SK-N-SH (cell line): Measurements from ENCODE around the gene PCED1A. TPM values are rescaled to one million over a fixed set of nuclear protein-coding genes. Genes with fewer than 3 reads are reported as not detected.

ENCODE experiments used
- CTCF ChIA-PET: fragments of 300-600, 350-600 bp; formaldehyde crosslinking; extraction: SDS; loops from one replicate; lab custom pipeline; 2021; lab: Yijun Ruan, JAX
- POLR2A ChIA-PET: fragments of 350-600 bp; sonication (Branson Sonifier 250); formaldehyde crosslinking; extraction: SDS; loops from one replicate; lab custom pipeline; 2020; ENCODE audit warnings: antibody characterized with exemption, inconsistent platforms; lab: Yijun Ruan, JAX
- DNase-seq: peaks from one replicate; pipeline ENCODE4 v3.0.0; 2012
- H2AFZ ChIP-seq: fragments of 200-600 bp; sonication (generic); 2 replicates; pipeline ENCODE4 v1.8.1; 2016; ENCODE audit warnings: antibody characterized with exemption, mild to moderate bottlenecking, low read depth
- H3F3A ChIP-seq: fragments of 200-600 bp; sonication (generic); replicated peaks from 2 replicates; pipeline ENCODE3; 2016; ENCODE audit warnings: antibody characterized with exemption, mild to moderate bottlenecking; ENCODE audit not compliant: insufficient read depth
- H3K27ac ChIP-seq, 2 experiments: fragments of 200-500 bp in 1 of 2; fragments of 200-600 bp in 1 of 2; sonication (Bioruptor generic) in 1 of 2; sonication (generic), shearing (Covaris generic) in 1 of 2; 2 replicates each; pipeline versions ENCODE4 v1.5.1 to v1.6.1; 2014 to 2016; ENCODE audit warnings: low read depth in 2 of 2, inconsistent platforms in 1 of 2, low read length in 1 of 2, mild to moderate bottlenecking in 1 of 2, mixed read lengths in 1 of 2
- H3K27me3 ChIP-seq: fragments of 200-600 bp; sonication (generic), shearing (Covaris generic); 2 replicates; pipeline ENCODE4 v1.6.1; 2016; ENCODE audit warnings: mixed run types; ENCODE audit not compliant: insufficient read depth
- H3K36me3 ChIP-seq, 2 experiments: fragments of 200-500 bp in 1 of 2; fragments of 200-600 bp in 1 of 2; sonication (Bioruptor generic) in 1 of 2; sonication (generic) in 1 of 2; replicated peaks in 1 of 2; 2 replicates each; pipeline versions ENCODE3 to v1.5.1; 2014 to 2016; ENCODE audit warnings: low read length in 1 of 2, mild to moderate bottlenecking in 1 of 2; ENCODE audit not compliant: insufficient read depth in 2 of 2, control insufficient read depth in 1 of 2
- H3K4me1 ChIP-seq, 2 experiments: fragments of 200-500 bp in 1 of 2; fragments of 200-600 bp in 1 of 2; sonication (Bioruptor generic) in 1 of 2; sonication (generic), shearing (Covaris generic) in 1 of 2; 2 replicates each; pipeline versions ENCODE4 v1.5.1 to v1.6.1; 2014 to 2016; ENCODE audit warnings: low read depth in 1 of 2, low read length in 1 of 2, mixed run types in 1 of 2; ENCODE audit not compliant: insufficient read depth in 2 of 2, control insufficient read depth in 1 of 2
- H3K4me2 ChIP-seq: fragments of 200-600 bp; sonication (generic), shearing (Covaris generic); 2 replicates; pipeline ENCODE4 v1.6.1; 2017; ENCODE audit warnings: mixed run types
- H3K4me3 ChIP-seq, 2 experiments: fragments of 200-500 bp in 1 of 2; fragments of 200-600 bp in 1 of 2; sonication (Bioruptor generic) in 1 of 2; sonication (generic), shearing (Covaris generic) in 1 of 2; 2 replicates each; pipeline versions ENCODE4 v1.5.1 to v1.8.1; 2014 to 2016; ENCODE audit warnings: low read depth in 2 of 2, inconsistent platforms in 1 of 2, low read length in 1 of 2, mild to moderate bottlenecking in 1 of 2, mixed read lengths in 1 of 2, moderate library complexity in 1 of 2
- H3K79me2 ChIP-seq: fragments of 200-600 bp; sonication (generic); 2 replicates; pipeline ENCODE4 v1.8.1; 2017; ENCODE audit warnings: mild to moderate bottlenecking; ENCODE audit not compliant: insufficient read depth
- H3K9ac ChIP-seq: fragments of 200-600 bp; sonication (generic); 2 replicates; pipeline ENCODE4 v1.6.1; 2017; ENCODE audit warnings: mixed run types
- H3K9me2 ChIP-seq: fragments of 200-600 bp; sonication (generic); 2 replicates; pipeline ENCODE4 v1.6.1; 2017; ENCODE audit warnings: mixed run types
- H3K9me3 ChIP-seq: fragments of 200-600 bp; sonication (generic); 2 replicates; pipeline ENCODE4 v1.6.1; 2017; ENCODE audit warnings: mixed run types, mild to moderate bottlenecking, moderate library complexity
- H4K20me1 ChIP-seq: fragments of 200-600 bp; sonication (generic); 2 replicates; pipeline ENCODE4 v1.6.1; 2017; ENCODE audit warnings: mild to moderate bottlenecking, mixed run types; ENCODE audit not compliant: insufficient read depth
- CTCF ChIP-seq: fragments of 200-600 bp; sonication (generic); IDR thresholded peaks from 2 replicates; pipeline ENCODE4 v1.6.1; 2017; ENCODE audit warnings: antibody characterized with exemption, mild to moderate bottlenecking, moderate library complexity
- EZH2phosphoT487 ChIP-seq: fragments of 200-600 bp; sonication (generic); IDR thresholded peaks from 2 replicates; pipeline ENCODE4 v1.6.1; 2017; ENCODE audit warnings: low read depth, mixed run types, mild to moderate bottlenecking, antibody characterized with exemption, moderate library complexity, borderline replicate concordance
- FOSL2 ChIP-seq: IDR thresholded peaks from 2 replicates; pipeline ENCODE4 v1.4.0; 2012; ENCODE audit warnings: low read depth, mild to moderate bottlenecking, moderate library complexity, borderline replicate concordance
- GATA2 ChIP-seq: sonication (generic); formaldehyde crosslinking; IDR thresholded peaks from 2 replicates; pipeline ENCODE4 v1.5.0; 2020; ENCODE audit warnings: mild to moderate bottlenecking, missing genetic modification reagents
- MEF2A ChIP-seq: IDR thresholded peaks from 2 replicates; pipeline ENCODE4 v1.4.0; 2012; ENCODE audit warnings: low read depth, borderline replicate concordance
- PBX3 ChIP-seq: IDR thresholded peaks from 2 replicates; pipeline ENCODE4; 2012
- RAD21 ChIP-seq: IDR thresholded peaks from 2 replicates; pipeline ENCODE4 v1.6.1; 2012; ENCODE audit warnings: mild to moderate bottlenecking, low read length
- TAF1 ChIP-seq: IDR thresholded peaks from 2 replicates; pipeline ENCODE4 v1.6.1; 2012; ENCODE audit warnings: low read depth, mild to moderate bottlenecking, low read length, moderate library complexity, borderline replicate concordance
- ZBTB33 ChIP-seq: IDR thresholded peaks from 2 replicates; pipeline ENCODE4 v1.4.0; 2012; ENCODE audit warnings: low read depth, borderline replicate concordance
- WGBS: methylation state at CpG from one replicate; pipeline ENCODE4 v1.1.6; 2017; ENCODE audit warnings: low lambda C conversion rate; 5-methylcytosine and 5-hydroxymethylcytosine counted together
- polyA plus RNA-seq, 3 experiments: library from polyadenylated mRNA; depleted of rRNA; stranded (reverse); fragments of >200 nt; gene quantifications; 2 replicates each; pipeline ENCODE4 v1.2.3, GENCODE V29; 2012

The PCED1A gene
- polyA plus RNA-seq, 1 of the 3 experiments (the other 2 are of a cell fraction) = 65.2 TPM

- H2AFZ ChIP-seq = no peak overlapping the region
- no peaks in the 10 kb centered on the region for H3K27me3 ChIP-seq
- no peak overlapping the region for H3K9ac ChIP-seq
- H3K4me1 ChIP-seq = peaks cover 0 to 14% of the 10 kb centered on the region in 2 experiments; a peak in 1 of 4 replicates
- H3K79me2 ChIP-seq = no peaks in the 10 kb centered on the region
- peaks cover 0 to 19% of the 10 kb centered on the region in 2 experiments for H3K36me3 ChIP-seq
- no peak overlapping the region for H3K4me3 ChIP-seq
- POLR2A ChIA-PET = no interaction called here
- no peaks in the 10 kb centered on the region for H3K9me2 ChIP-seq
- H4K20me1 ChIP-seq = no peaks in the 10 kb centered on the region
- WGBS = 77% methylated on average over 5 of the region's 16 CpGs
- CTCF ChIA-PET = interaction anchor here (1.7 kb wide), 1 partner anchor 203 kb away, joined by 6 read pairs; no protein-coding TSS in a partner anchor
- no peak overlapping the region for H3K27ac ChIP-seq
- H3K9me3 ChIP-seq = no peaks in the 10 kb centered on the region
- no peak for TF ChIP-seq PBX3
- no peak for TF ChIP-seq ZBTB33
- no peak for TF ChIP-seq TAF1
- TF ChIP-seq GATA2 (CRISPR knock-in tag) = no peak
- TF ChIP-seq RAD21 = no peak
- TF ChIP-seq FOSL2 = no peak
- TF ChIP-seq EZH2phosphoT487 = no peak
- TF ChIP-seq CTCF = no peak
- TF ChIP-seq, all 33 proteins: peak for 0
- Histone ChIP-seq H3F3A (no peaks in the 10 kb centered on the region), H3K4me2 (no peak overlapping the region)
- no peak for DNase-seq
Observed at GRCh38 chr20:2797136-2797983, 43.1 kb downstream of the PCED1A start.

- H3K27ac ChIP-seq = no peak overlapping the region
- POLR2A ChIA-PET = no interaction called here
- DNase-seq = no peak
- TF ChIP-seq MEF2A = no peak
- TF ChIP-seq, all 33 proteins: peak for 0
- Histone ChIP-seq H3K9ac (no peak overlapping the region), H3K4me2 (no peak overlapping the region), H3K36me3 (peaks cover 0 to 19% of the 10 kb centered on the region in 2 experiments), H3K79me2 (no peaks in the 10 kb centered on the region), H3K27me3 (no peaks in the 10 kb centered on the region), H3K9me3 (no peaks in the 10 kb centered on the region), H3F3A (no peaks in the 10 kb centered on the region), H4K20me1 (no peaks in the 10 kb centered on the region), H3K9me2 (no peaks in the 10 kb centered on the region), H3K4me3 (no peak overlapping the region), H3K4me1 (peaks cover 0 to 11% of the 10 kb centered on the region in 2 experiments; a peak in 1 of 4 replicates), H2AFZ (no peak overlapping the region)
- 88% methylated on average over 13 of the region's 20 CpGs for WGBS
- CTCF ChIA-PET = no interaction called here
Observed at GRCh38 chr20:2796011-2796660, 44.3 kb downstream of the PCED1A start.
